Right kidney (tissue), 1 donor: ENCODE results near the gene PEX14.
A peak's percentile ranks its signal among the peaks of the same experiment; 100 is the strongest.

ENCODE experiments used
- DNase-seq: peaks from one replicate; pipeline ENCODE4 v3.0.0-alpha.2; 2016

Gene PEX14

GRCh38 chr1:10633416-10633815 is 158.7 kb downstream of the PEX14 start:
- DNase-seq: no peak

- no peak for DNase-seq
Measured at GRCh38 chr1:10634075-10634427, 159.3 kb downstream of the PEX14 start.

GRCh38 chr1:10634428-10635084 is 159.8 kb downstream of the PEX14 start:
- no peak for DNase-seq

- DNase-seq: no peak
Measured at GRCh38 chr1:10635085-10635896, 160.5 kb downstream of the PEX14 start.

GRCh38 chr1:10635992-10636391 is 161.2 kb downstream of the PEX14 start:
- no peak for DNase-seq

GRCh38 chr1:10637400-10637799 is 162.7 kb downstream of the PEX14 start:
- DNase-seq: no peak

GRCh38 chr1:10637834-10638558 is 163.2 kb downstream of the PEX14 start:
- DNase-seq: no peak

- DNase-seq: peak; percentile 68
Measured at GRCh38 chr1:10638559-10639005, 163.8 kb downstream of the PEX14 start.

GRCh38 chr1:10639011-10639774 is 164.4 kb downstream of the PEX14 start:
- DNase-seq: peak; percentile 64

GRCh38 chr1:10639775-10640578 is 165.2 kb downstream of the PEX14 start:
- DNase-seq: peak; percentile 53

GRCh38 chr1:10640843-10641553 is 166.2 kb downstream of the PEX14 start:
- DNase-seq: peak; percentile 47

GRCh38 chr1:10641976-10642375 is 167.2 kb downstream of the PEX14 start:
- no peak for DNase-seq

- DNase-seq: no peak
Measured at GRCh38 chr1:10642403-10643080, 167.8 kb downstream of the PEX14 start.

GRCh38 chr1:10643607-10644306 is 169.0 kb downstream of the PEX14 start:
- no peak for DNase-seq

GRCh38 chr1:10644307-10645128 is 169.8 kb downstream of the PEX14 start:
- DNase-seq: no peak

- DNase-seq: no peak
Measured at GRCh38 chr1:10646347-10646861, 171.7 kb downstream of the PEX14 start.

GRCh38 chr1:10647414-10648170 is 172.8 kb downstream of the PEX14 start:
- DNase-seq: no peak
